Measurements from ENCODE around the gene SSH2. TPM values are rescaled to one million over a fixed set of nuclear protein-coding genes. Genes with fewer than 3 reads are reported as not detected.

The SSH2 gene
- total and polyA plus RNA-seq, 2 of the 13 experiments (the other 11 are each of a cell fraction or from before 2014, with no cell fraction given): 6.0 to 6.4 TPM

DNA sequence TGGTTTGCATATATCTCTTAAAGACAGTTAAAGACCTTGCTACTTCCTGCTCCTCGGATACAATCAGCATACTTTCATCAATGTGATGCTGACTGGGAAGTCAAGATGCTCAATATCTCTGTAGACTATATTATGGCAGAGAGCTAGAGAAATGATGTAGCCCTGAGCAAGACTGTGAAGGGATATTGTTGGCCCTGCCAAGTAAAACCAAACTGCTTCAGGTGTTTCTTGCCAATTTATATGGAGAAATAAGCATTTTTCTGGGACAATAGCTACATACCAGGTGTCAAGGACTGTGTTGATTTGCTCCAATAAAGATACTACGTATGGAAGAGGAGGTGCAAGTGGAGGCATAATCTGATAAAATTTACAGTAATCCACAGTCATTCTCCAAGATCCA lies 6.7 kb upstream of the SSH2 start:
- POLR2A ChIA-PET: no interaction called here

More for the DNA sequence above, 6.7 kb upstream of the SSH2 start:
- 33% methylated on average over 2 of the region's 2 CpGs for WGBS (ENCODE audit: low lambda C conversion rate)
- H3K9ac ChIP-seq (ENCODE audit: insufficient read depth, low read depth, low read length): no peak overlapping the region
- ATAC-seq (no peak), DNase-seq (ENCODE audit: low spot score) (no peak), FAIRE-seq (no peak)
- no peaks in the 10 kb centered on the region for H3K36me3 ChIP-seq (replicated peaks in 1 of 2; ENCODE audit: control insufficient read depth in 1 of 2, insufficient read depth in 2 of 2, low read length in 2 of 2)
- H4K20me1 ChIP-seq (ENCODE audit: insufficient read depth, low read length): no peaks in the 10 kb centered on the region
- no peaks in the 10 kb centered on the region for H3K79me2 ChIP-seq (ENCODE audit: insufficient read depth, low read length)
- H2AFZ ChIP-seq (ENCODE audit: low read length): no peak overlapping the region
- CTCF ChIA-PET (ENCODE audit: low intra/inter-chr PET ratio, low total read pairs): no interaction called here
- TF ChIP-seq ZNF703 (CRISPR knock-in tag; IDR thresholded peaks at IDR 0.05; ENCODE audit: borderline replicate concordance) (no peak), PHF5A (CRISPR knock-in tag; IDR thresholded peaks at IDR 0.05; ENCODE audit: low read depth, unreplicated experiment) (no peak), SMAD9 (CRISPR knock-in tag; IDR thresholded peaks at IDR 0.05) (no peak), GABPB1 (CRISPR knock-in tag; IDR thresholded peaks at IDR 0.05) (no peak), RFX3 (CRISPR knock-in tag; IDR thresholded peaks at IDR 0.05) (no peak), ZNF30 (CRISPR knock-in tag; IDR thresholded peaks at IDR 0.05) (no peak), ELF4 (CRISPR knock-in tag; IDR thresholded peaks at IDR 0.05; ENCODE audit: borderline replicate concordance) (no peak), XBP1 (CRISPR knock-in tag; IDR thresholded peaks at IDR 0.05) (no peak), CCDC6 (CRISPR knock-in tag; IDR thresholded peaks at IDR 0.05) (no peak), ZNF549 (CRISPR knock-in tag; IDR thresholded peaks at IDR 0.05) (no peak), ZNF337 (CRISPR knock-in tag; IDR thresholded peaks at IDR 0.05; ENCODE audit: borderline replicate concordance, low read depth) (no peak), MXI1 (IDR thresholded peaks at IDR 0.05; ENCODE audit: borderline replicate concordance, low read depth, low read length) (no peak)
- TF ChIP-seq, protein P1, sequence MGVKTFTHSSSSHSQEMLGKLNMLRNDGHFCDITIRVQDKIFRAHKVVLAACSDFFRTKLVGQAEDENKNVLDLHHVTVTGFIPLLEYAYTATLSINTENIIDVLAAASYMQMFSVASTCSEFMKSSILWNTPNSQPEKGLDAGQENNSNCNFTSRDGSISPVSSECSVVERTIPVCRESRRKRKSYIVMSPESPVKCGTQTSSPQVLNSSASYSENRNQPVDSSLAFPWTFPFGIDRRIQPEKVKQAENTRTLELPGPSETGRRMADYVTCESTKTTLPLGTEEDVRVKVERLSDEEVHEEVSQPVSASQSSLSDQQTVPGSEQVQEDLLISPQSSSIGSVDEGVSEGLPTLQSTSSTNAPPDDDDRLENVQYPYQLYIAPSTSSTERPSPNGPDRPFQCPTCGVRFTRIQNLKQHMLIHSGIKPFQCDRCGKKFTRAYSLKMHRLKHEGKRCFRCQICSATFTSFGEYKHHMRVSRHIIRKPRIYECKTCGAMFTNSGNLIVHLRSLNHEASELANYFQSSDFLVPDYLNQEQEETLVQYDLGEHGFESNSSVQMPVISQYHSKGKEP (CRISPR knock-in tag; IDR thresholded peaks at IDR 0.05): no peak
- TF ChIP-seq, protein P2, sequence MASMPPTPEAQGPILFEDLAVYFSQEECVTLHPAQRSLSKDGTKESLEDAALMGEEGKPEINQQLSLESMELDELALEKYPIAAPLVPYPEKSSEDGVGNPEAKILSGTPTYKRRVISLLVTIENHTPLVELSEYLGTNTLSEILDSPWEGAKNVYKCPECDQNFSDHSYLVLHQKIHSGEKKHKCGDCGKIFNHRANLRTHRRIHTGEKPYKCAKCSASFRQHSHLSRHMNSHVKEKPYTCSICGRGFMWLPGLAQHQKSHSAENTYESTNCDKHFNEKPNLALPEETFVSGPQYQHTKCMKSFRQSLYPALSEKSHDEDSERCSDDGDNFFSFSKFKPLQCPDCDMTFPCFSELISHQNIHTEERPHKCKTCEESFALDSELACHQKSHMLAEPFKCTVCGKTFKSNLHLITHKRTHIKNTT (CRISPR knock-in tag; IDR thresholded peaks at IDR 0.05): no peak
- TF ChIP-seq, protein P3, sequence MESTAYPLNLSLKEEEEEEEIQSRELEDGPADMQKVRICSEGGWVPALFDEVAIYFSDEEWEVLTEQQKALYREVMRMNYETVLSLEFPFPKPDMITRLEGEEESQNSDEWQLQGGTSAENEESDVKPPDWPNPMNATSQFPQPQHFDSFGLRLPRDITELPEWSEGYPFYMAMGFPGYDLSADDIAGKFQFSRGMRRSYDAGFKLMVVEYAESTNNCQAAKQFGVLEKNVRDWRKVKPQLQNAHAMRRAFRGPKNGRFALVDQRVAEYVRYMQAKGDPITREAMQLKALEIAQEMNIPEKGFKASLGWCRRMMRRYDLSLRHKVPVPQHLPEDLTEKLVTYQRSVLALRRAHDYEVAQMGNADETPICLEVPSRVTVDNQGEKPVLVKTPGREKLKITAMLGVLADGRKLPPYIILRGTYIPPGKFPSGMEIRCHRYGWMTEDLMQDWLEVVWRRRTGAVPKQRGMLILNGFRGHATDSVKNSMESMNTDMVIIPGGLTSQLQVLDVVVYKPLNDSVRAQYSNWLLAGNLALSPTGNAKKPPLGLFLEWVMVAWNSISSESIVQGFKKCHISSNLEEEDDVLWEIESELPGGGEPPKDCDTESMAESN (CRISPR knock-in tag; conservative IDR thresholded peaks at IDR 0.05): no peak
- TF ChIP-seq, protein P4, sequence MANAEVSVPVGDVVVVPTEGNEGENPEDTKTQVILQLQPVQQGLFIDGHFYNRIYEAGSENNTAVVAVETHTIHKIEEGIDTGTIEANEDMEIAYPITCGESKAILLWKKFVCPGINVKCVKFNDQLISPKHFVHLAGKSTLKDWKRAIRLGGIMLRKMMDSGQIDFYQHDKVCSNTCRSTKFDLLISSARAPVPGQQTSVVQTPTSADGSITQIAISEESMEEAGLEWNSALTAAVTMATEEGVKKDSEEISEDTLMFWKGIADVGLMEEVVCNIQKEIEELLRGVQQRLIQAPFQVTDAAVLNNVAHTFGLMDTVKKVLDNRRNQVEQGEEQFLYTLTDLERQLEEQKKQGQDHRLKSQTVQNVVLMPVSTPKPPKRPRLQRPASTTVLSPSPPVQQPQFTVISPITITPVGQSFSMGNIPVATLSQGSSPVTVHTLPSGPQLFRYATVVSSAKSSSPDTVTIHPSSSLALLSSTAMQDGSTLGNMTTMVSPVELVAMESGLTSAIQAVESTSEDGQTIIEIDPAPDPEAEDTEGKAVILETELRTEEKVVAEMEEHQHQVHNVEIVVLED (CRISPR knock-in tag; IDR thresholded peaks at IDR 0.05; ENCODE audit: borderline replicate concordance): no peak
- TF ChIP-seq, protein P5, sequence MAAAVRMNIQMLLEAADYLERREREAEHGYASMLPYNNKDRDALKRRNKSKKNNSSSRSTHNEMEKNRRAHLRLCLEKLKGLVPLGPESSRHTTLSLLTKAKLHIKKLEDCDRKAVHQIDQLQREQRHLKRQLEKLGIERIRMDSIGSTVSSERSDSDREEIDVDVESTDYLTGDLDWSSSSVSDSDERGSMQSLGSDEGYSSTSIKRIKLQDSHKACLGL (CRISPR knock-in tag; IDR thresholded peaks at IDR 0.05): no peak
- TF ChIP-seq, protein P6, sequence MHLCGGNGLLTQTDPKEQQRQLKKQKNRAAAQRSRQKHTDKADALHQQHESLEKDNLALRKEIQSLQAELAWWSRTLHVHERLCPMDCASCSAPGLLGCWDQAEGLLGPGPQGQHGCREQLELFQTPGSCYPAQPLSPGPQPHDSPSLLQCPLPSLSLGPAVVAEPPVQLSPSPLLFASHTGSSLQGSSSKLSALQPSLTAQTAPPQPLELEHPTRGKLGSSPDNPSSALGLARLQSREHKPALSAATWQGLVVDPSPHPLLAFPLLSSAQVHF (CRISPR knock-in tag; IDR thresholded peaks at IDR 0.05): no peak
- H3K9me3 ChIP-seq (ENCODE audit: low read length): no peaks in the 10 kb centered on the region
- intact Hi-C loops (cut with micrococcal nuclease; ENCODE audit: unreplicated experiment) (loop anchor here (10.0 kb wide), 1 partner anchor 158 kb away; no protein-coding TSS in a partner anchor), in situ Hi-C loops (cut with HindIII; ENCODE audit: extremely low pct_ligation_motif_present, low pct_unique_long_range_greater_than_20kb) (loop anchor here (10.0 kb wide), 1 partner anchor 302 kb away; no protein-coding TSS in a partner anchor)
- no peak overlapping the region for H3K27ac ChIP-seq (ENCODE audit: extremely low read length, insufficient read depth, low read length)
- 0 out of 5 replicates have a peak, but pooled peaks cover 0 to 2% of the 10 kb centered on the region in 2 experiments for H3K27me3 ChIP-seq (ENCODE audit: control insufficient read depth in 1 of 2, insufficient read depth in 2 of 2, low read length in 2 of 2)
- no peak overlapping the region for H3K4me2 ChIP-seq (ENCODE audit: low read depth, low read length)
- no peak overlapping the region for H3K4me3 ChIP-seq (replicated peaks in 1 of 3; ENCODE audit: insufficient read depth in 1 of 3, low read depth in 2 of 3, low read length in 3 of 3)
- BruUV-seq (replicated peaks): no TSS peak
- peaks cover 15% of the 10 kb centered on the region for H3K4me1 ChIP-seq (ENCODE audit: insufficient read depth, low read length)

Data from HepG2 (cell line).